Astrocyte of the cerebellum (primary cell): ENCODE measurements around the gene CDH16.
"Not testable (repeated sequence)": the region's sequence is repeated elsewhere in the genome, so short reads cannot be mapped to it uniquely, and the experiment has no call there.

Experiments
- DNase-seq: peaks from one replicate; pipeline ENCODE4 v3.0.0-alpha.2; 2011; ENCODE audit warnings: low read depth
- H3K4me3 ChIP-seq: 2 replicates; pipeline ENCODE4 v1.5.1; 2011; ENCODE audit warnings: mild to moderate bottlenecking, low read depth, low read length, moderate library complexity
- CTCF ChIP-seq: IDR thresholded peaks from 2 replicates; pipeline ENCODE4 v1.5.1; 2012; ENCODE audit warnings: low read length, low read depth, moderate library complexity, mild to moderate bottlenecking; ENCODE audit errors: missing control alignments
- in situ Hi-C: cut with HindIII; loops from 2 replicates; pipeline ENCODE4 v1.10.0; 2017; ENCODE audit warnings: low sequenced_read_pairs

The CDH16 gene

GRCh38 chr16:66946541-66946940, 27.9 kb upstream of the CDH16 start:
- in situ Hi-C loops: no loop called here
- DNase-seq: no peak
- H3K4me3 ChIP-seq: no peak overlapping the region
- TF ChIP-seq CTCF: no peak

- no peak for DNase-seq
- TF ChIP-seq CTCF: no peak
- H3K4me3 ChIP-seq: no peak overlapping the region
- in situ Hi-C loops: no loop called here
Observed at GRCh38 chr16:66945939-66946338, 27.3 kb upstream of the CDH16 start.

GRCh38 chr16:66944971-66945370, 26.3 kb upstream of the CDH16 start:
- in situ Hi-C loops, DNase-seq, H3K4me3 ChIP-seq: not testable (repeated sequence)

- TF ChIP-seq CTCF: no peak
- DNase-seq: no peak
- in situ Hi-C loops: no loop called here
- no peak overlapping the region for H3K4me3 ChIP-seq
Observed at GRCh38 chr16:66944054-66944441, 25.4 kb upstream of the CDH16 start.

- no peak overlapping the region for H3K4me3 ChIP-seq
- DNase-seq: no peak
- no peak for TF ChIP-seq CTCF
- in situ Hi-C loops: no loop called here
Observed at GRCh38 chr16:66943426-66944053, 24.9 kb upstream of the CDH16 start.

GRCh38 chr16:66942981-66943380, 24.3 kb upstream of the CDH16 start:
- DNase-seq: no peak
- in situ Hi-C loops: no loop called here
- no peak overlapping the region for H3K4me3 ChIP-seq
- TF ChIP-seq CTCF: no peak

- no peak for DNase-seq
- H3K4me3 ChIP-seq: no peak overlapping the region
- in situ Hi-C loops: no loop called here
- no peak for TF ChIP-seq CTCF
Observed at GRCh38 chr16:66940236-66940635, 21.6 kb upstream of the CDH16 start.
